Lung (tissue), 12 donors: ENCODE measurements around the gene TRAF3IP3. TPM values are rescaled to one million over a fixed set of nuclear protein-coding genes. Genes with fewer than 3 reads are reported as not detected.

Experiments
- ATAC-seq: fragments of 200-7000 bp; cut with Tn5 transposase; one replicate; pipeline ENCODE4 v1.9.1; 2020; ENCODE audit warnings: moderate number of reproducible peaks; ENCODE audit not compliant: insufficient read depth, low FRiP score
- DNase-seq, 3 donors: peaks; one replicate each; pipeline ENCODE4 v3.0.0-alpha.2; 2013 to 2017
- H3K27ac ChIP-seq, 2 donors: one replicate each; pipeline ENCODE4 v1.5.1; 2013; ENCODE audit warnings: mild to moderate bottlenecking in 2 of 2, moderate library complexity in 2 of 2, control low read depth in 1 of 2, inconsistent platforms in 1 of 2, low read depth in 1 of 2, low read length in 1 of 2
- H3K27me3 ChIP-seq, 3 donors: one replicate each; pipeline ENCODE4 v1.5.1; 2013; ENCODE audit warnings: low read length in 2 of 3; ENCODE audit not compliant: control insufficient read depth in 3 of 3, insufficient read depth in 3 of 3
- H3K36me3 ChIP-seq, 4 donors: one replicate each; pipeline ENCODE4 v1.5.1; 2013; ENCODE audit warnings: low read length in 4 of 4, mild to moderate bottlenecking in 1 of 4, moderate library complexity in 1 of 4; ENCODE audit not compliant: control insufficient read depth in 4 of 4, insufficient read depth in 4 of 4
- H3K4me1 ChIP-seq, 5 donors: one replicate each; pipeline ENCODE4 v1.5.1; 2013; ENCODE audit warnings: low read length in 5 of 5, mild to moderate bottlenecking in 2 of 5, moderate library complexity in 1 of 5; ENCODE audit not compliant: control insufficient read depth in 5 of 5, insufficient read depth in 5 of 5
- H3K4me3 ChIP-seq: one replicate; pipeline ENCODE4 v1.5.1; 2013; ENCODE audit warnings: mild to moderate bottlenecking, control low read depth, moderate library complexity
- H3K9ac ChIP-seq, 2 donors: one replicate each; pipeline ENCODE4 v1.5.1; 2013; ENCODE audit warnings: low read length in 2 of 2, control low read depth in 1 of 2; ENCODE audit not compliant: insufficient read depth in 1 of 2
- H3K9me3 ChIP-seq, 4 donors: one replicate each; pipeline ENCODE4 v1.5.1; 2013; ENCODE audit warnings: low read length in 3 of 4, mild to moderate bottlenecking in 1 of 4, moderate library complexity in 1 of 4; ENCODE audit not compliant: control insufficient read depth in 4 of 4, insufficient read depth in 3 of 4
- CTCF ChIP-seq: IDR thresholded peaks from 2 replicates; pipeline ENCODE4 v1.5.1; 2012; ENCODE audit warnings: mild to moderate bottlenecking; ENCODE audit errors: control extremely low read depth, extremely low read depth
- WGBS, 2 donors: extraction: QIAGEN DNeasy Blood & Tissue Kit; methylation state at CpG; one replicate each; pipeline ENCODE4 v1.1.7; 2013; 5-methylcytosine and 5-hydroxymethylcytosine counted together
- polyA plus RNA-seq, 2 donors: library from polyadenylated mRNA; stranded (reverse); fragments of 200-250 nt; gene quantifications; one replicate each; pipeline ENCODE4 v1.2.1, GENCODE V29; 2013
- total RNA-seq, 2 donors: library from RNA; depleted of rRNA in 1 of 2; stranded (reverse); fragments of >200 nt in 1 of 2; gene quantifications; one replicate each; pipeline ENCODE4 v1.2.1, GENCODE V29; 2014 to 2021
- donor health status: control.
- donor health status: control.
- donor health status: Bipolar disorder and iron deficiency.
- donor health status: healthy.
- donor health status: DM: yes; HTN: yes; CAD: no.

The TRAF3IP3 gene
- total and polyA plus RNA-seq, 4 donors, result 6.0 to 15.7 (median 7.6) TPM

GRCh38 chr1:209778102-209778501 lies 22.2 kb downstream of the TRAF3IP3 start:
- peaks cover 0 to 2% (median under 1%) of the 10 kb centered on the region in 5 donors for H3K4me1 ChIP-seq
- no peak for TF ChIP-seq CTCF
- no peaks in the 10 kb centered on the region for H3K9me3 ChIP-seq
- no peak overlapping the region for H3K4me3 ChIP-seq
- no peak overlapping the region for H3K27ac ChIP-seq
- WGBS, 2 donors, result 99 to 100% methylated on average over 1 of the region's 1 CpG
- H3K27me3 ChIP-seq, result no peaks in the 10 kb centered on the region
- no peak for DNase-seq
- peaks cover 0 to 3% (median 1%) of the 10 kb centered on the region in 4 donors for H3K36me3 ChIP-seq
- no peak overlapping the region for H3K9ac ChIP-seq
- no peak for ATAC-seq

GRCh38 chr1:209780268-209780667 lies 24.4 kb downstream of the TRAF3IP3 start:
- no peak for TF ChIP-seq CTCF
- Histone ChIP-seq H3K36me3 (peaks cover 0 to 3% (median 1%) of the 10 kb centered on the region in 4 donors), H3K9me3 (peaks cover 0 to 2% (median 0%) of the 10 kb centered on the region in 4 donors), H3K27me3 (no peaks in the 10 kb centered on the region), H3K27ac (no peak overlapping the region), H3K4me3 (no peak overlapping the region), H3K4me1 (peaks cover 3 to 14% (median 8%) of the 10 kb centered on the region in 5 donors), H3K9ac (no peak overlapping the region)
- DNase-seq (no peak), ATAC-seq (no peak)
- WGBS, 2 donors, result 89 to 92% methylated on average over 4 of the region's 4 CpGs

- Histone ChIP-seq H3K4me3 (no peak overlapping the region), H3K9ac (peak overlapping the region in 1 of 2 donors; percentile 89), H3K27me3 (no peaks in the 10 kb centered on the region), H3K27ac (no peak overlapping the region), H3K9me3 (peaks cover 0 to 2% (median 0%) of the 10 kb centered on the region in 4 donors), H3K4me1 (peaks cover 2 to 26% (median 13%) of the 10 kb centered on the region in 5 donors), H3K36me3 (peaks cover 0 to 3% (median 0%) of the 10 kb centered on the region in 4 donors)
- no peak for TF ChIP-seq CTCF
- peak in 1 of 3 donors; percentile 16 for DNase-seq
- 70 to 80% methylated on average over 6 of the region's 6 CpGs for WGBS, 2 donors
- no peak for ATAC-seq
These were observed 27.5 kb downstream of the TRAF3IP3 start for GRCh38 chr1:209783386-209783785.
